Astrocyte (in vitro differentiated cells and primary cell): Measurements from ENCODE around the gene PKLR.

Experiments used
- EZH2 ChIP-seq: IDR thresholded peaks from 2 replicates; pipeline ENCODE4 v1.6.1; 2012; ENCODE audit warnings: mild to moderate bottlenecking, low read length, inconsistent platforms; ENCODE audit not compliant: insufficient read depth
- TF ChIP-seq, protein P1 (sequence below): IDR thresholded peaks from 2 replicates; pipeline ENCODE4 v1.5.1; 2011; ENCODE audit warnings: low read depth, mild to moderate bottlenecking, inconsistent platforms, low read length, moderate library complexity; ENCODE audit not compliant: insufficient read depth

DNA sequence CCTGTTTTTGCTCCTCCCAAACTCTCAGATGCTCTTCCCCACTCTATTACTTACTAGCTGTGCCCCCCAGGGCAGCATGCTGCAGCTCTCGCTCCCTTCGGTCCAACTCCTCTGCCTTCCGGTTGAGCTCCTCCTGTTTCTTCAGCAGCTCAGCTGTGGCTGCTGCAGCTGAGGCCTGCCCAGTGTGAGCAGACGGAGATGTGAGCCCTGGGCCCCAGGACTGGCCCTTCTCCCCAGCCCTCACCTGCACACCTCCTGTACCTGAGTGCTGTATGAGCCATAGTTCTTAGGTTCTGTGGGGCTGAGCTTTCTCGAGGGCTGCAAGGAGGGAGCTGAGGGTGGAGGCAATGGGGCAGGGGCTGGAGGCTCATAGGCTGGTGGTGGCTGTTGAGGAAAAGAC is 41.0 kb downstream of the PKLR start:
- no peak for TF ChIP-seq EZH2
- TF ChIP-seq, protein P1, sequence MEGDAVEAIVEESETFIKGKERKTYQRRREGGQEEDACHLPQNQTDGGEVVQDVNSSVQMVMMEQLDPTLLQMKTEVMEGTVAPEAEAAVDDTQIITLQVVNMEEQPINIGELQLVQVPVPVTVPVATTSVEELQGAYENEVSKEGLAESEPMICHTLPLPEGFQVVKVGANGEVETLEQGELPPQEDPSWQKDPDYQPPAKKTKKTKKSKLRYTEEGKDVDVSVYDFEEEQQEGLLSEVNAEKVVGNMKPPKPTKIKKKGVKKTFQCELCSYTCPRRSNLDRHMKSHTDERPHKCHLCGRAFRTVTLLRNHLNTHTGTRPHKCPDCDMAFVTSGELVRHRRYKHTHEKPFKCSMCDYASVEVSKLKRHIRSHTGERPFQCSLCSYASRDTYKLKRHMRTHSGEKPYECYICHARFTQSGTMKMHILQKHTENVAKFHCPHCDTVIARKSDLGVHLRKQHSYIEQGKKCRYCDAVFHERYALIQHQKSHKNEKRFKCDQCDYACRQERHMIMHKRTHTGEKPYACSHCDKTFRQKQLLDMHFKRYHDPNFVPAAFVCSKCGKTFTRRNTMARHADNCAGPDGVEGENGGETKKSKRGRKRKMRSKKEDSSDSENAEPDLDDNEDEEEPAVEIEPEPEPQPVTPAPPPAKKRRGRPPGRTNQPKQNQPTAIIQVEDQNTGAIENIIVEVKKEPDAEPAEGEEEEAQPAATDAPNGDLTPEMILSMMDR: no peak
